ENCODE measurements around the gene SLC2A2. TPM values are rescaled to one million over a fixed set of nuclear protein-coding genes. Genes with fewer than 3 reads are reported as not detected.

Gene SLC2A2
- total and polyA plus RNA-seq, 7 experiments from 2014 or later = not detected

GRCh38 chr3:171001957-171002694 is 24.4 kb downstream of the SLC2A2 start:
- Mint-ChIP-seq H3K4me3 (no peak overlapping the region), H3K27me3 (peaks cover 0 to 4% (median 0%) of the 10 kb centered on the region in 5 donors), H3K36me3 (no peaks in the 10 kb centered on the region), H3K4me1 (peaks cover 0 to 2% (median 0%) of the 10 kb centered on the region in 7 donors), H3K27ac (no peak overlapping the region), H3K9me3 (no peaks in the 10 kb centered on the region)
- H3K27me3 ChIP-seq (ENCODE audit: control insufficient read depth in 2 of 2, insufficient read depth in 2 of 2, low read length in 2 of 2) = no peaks in the 10 kb centered on the region
- H3K4me3 ChIP-seq (ENCODE audit: low read length) = no peak overlapping the region
- DNase-seq (no peak), ATAC-seq (no peak)
- no peaks in the 10 kb centered on the region for H3K4me1 ChIP-seq (ENCODE audit: control insufficient read depth in 2 of 2, insufficient read depth in 2 of 2, low read length in 2 of 2)
- no peaks in the 10 kb centered on the region for H3K9me3 ChIP-seq (ENCODE audit: control insufficient read depth in 2 of 3, low read length in 3 of 3)
- intact Hi-C loops (cut with micrococcal nuclease) = no loop called here
- H3K36me3 ChIP-seq (ENCODE audit: control insufficient read depth in 2 of 3, insufficient read depth in 3 of 3, low read length in 3 of 3) = no peaks in the 10 kb centered on the region
- ChIA-PET POLR2A (no interaction called here), CTCF (interaction anchor here (1.4 kb wide), 1 partner anchor 1330 kb away, joined by 4 read pairs; no protein-coding TSS in a partner anchor)
- no peak overlapping the region for H3K27ac ChIP-seq (ENCODE audit: low read depth, low read length)

- CTCF ChIA-PET = interaction anchor here (1.4 kb wide), 1 partner anchor 1331 kb away, joined by 4 read pairs; no protein-coding TSS in a partner anchor
- no peaks in the 10 kb centered on the region for H3K36me3 Mint-ChIP-seq
- POLR2A ChIA-PET = no interaction called here
- ATAC-seq = no peak
- no peak overlapping the region for H3K4me3 ChIP-seq (ENCODE audit: low read length)
- intact Hi-C loops (cut with micrococcal nuclease) = no loop called here
- peaks cover 0 to 2% (median 0%) of the 10 kb centered on the region in 5 donors for H3K27me3 Mint-ChIP-seq
- H3K4me1 Mint-ChIP-seq = peaks cover 0 to 2% (median 0%) of the 10 kb centered on the region in 7 donors
- H3K27ac ChIP-seq (ENCODE audit: low read depth, low read length) = no peak overlapping the region
- H3K36me3 ChIP-seq (ENCODE audit: control insufficient read depth in 2 of 3, insufficient read depth in 3 of 3, low read length in 3 of 3) = no peaks in the 10 kb centered on the region
- H3K4me3 Mint-ChIP-seq = no peak overlapping the region
- DNase-seq = no peak
- H3K4me1 ChIP-seq (ENCODE audit: control insufficient read depth in 2 of 2, insufficient read depth in 2 of 2, low read length in 2 of 2) = no peaks in the 10 kb centered on the region
- no peaks in the 10 kb centered on the region for H3K27me3 ChIP-seq (ENCODE audit: control insufficient read depth in 2 of 2, insufficient read depth in 2 of 2, low read length in 2 of 2)
- no peaks in the 10 kb centered on the region for H3K9me3 Mint-ChIP-seq
- H3K9me3 ChIP-seq (ENCODE audit: control insufficient read depth in 2 of 3, low read length in 3 of 3) = no peaks in the 10 kb centered on the region
- no peak overlapping the region for H3K27ac Mint-ChIP-seq
Measured at GRCh38 chr3:171001250-171001893, 25.1 kb downstream of the SLC2A2 start.

GRCh38 chr3:171000281-171000680 is 26.2 kb downstream of the SLC2A2 start:
- Histone ChIP-seq H3K4me3 (ENCODE audit: low read length) (no peak overlapping the region), H3K27me3 (ENCODE audit: control insufficient read depth in 2 of 2, insufficient read depth in 2 of 2, low read length in 2 of 2) (no peaks in the 10 kb centered on the region), H3K4me1 (ENCODE audit: control insufficient read depth in 2 of 2, insufficient read depth in 2 of 2, low read length in 2 of 2) (no peaks in the 10 kb centered on the region), H3K27ac (ENCODE audit: low read depth, low read length) (no peak overlapping the region), H3K36me3 (ENCODE audit: control insufficient read depth in 2 of 3, insufficient read depth in 3 of 3, low read length in 3 of 3) (no peaks in the 10 kb centered on the region), H3K9me3 (ENCODE audit: control insufficient read depth in 2 of 3, low read length in 3 of 3) (no peaks in the 10 kb centered on the region)
- POLR2A ChIA-PET = no interaction called here
- H3K4me1 Mint-ChIP-seq = peaks cover 0 to 2% (median 0%) of the 10 kb centered on the region in 7 donors
- H3K27ac Mint-ChIP-seq = no peak overlapping the region
- no peak for DNase-seq
- H3K9me3 Mint-ChIP-seq = no peaks in the 10 kb centered on the region
- CTCF ChIA-PET = no interaction called here
- H3K36me3 Mint-ChIP-seq = no peaks in the 10 kb centered on the region
- no peak overlapping the region for H3K4me3 Mint-ChIP-seq
- intact Hi-C loops (cut with micrococcal nuclease) = no loop called here
- ATAC-seq = no peak
- peaks cover 0 to 5% (median 0%) of the 10 kb centered on the region in 5 donors for H3K27me3 Mint-ChIP-seq

- no peaks in the 10 kb centered on the region for H3K4me1 ChIP-seq (ENCODE audit: control insufficient read depth in 2 of 2, insufficient read depth in 2 of 2, low read length in 2 of 2)
- ChIA-PET CTCF (no interaction called here), POLR2A (no interaction called here)
- Mint-ChIP-seq H3K4me3 (no peak overlapping the region), H3K27me3 (peaks cover 0 to 8% (median 0%) of the 10 kb centered on the region in 5 donors), H3K36me3 (no peaks in the 10 kb centered on the region), H3K9me3 (no peaks in the 10 kb centered on the region), H3K27ac (no peak overlapping the region), H3K4me1 (peaks cover 0 to 2% (median 0%) of the 10 kb centered on the region in 7 donors)
- no peak for DNase-seq
- no peak overlapping the region for H3K27ac ChIP-seq (ENCODE audit: low read depth, low read length)
- no peak overlapping the region for H3K4me3 ChIP-seq (ENCODE audit: low read length)
- intact Hi-C loops (cut with micrococcal nuclease) = no loop called here
- H3K9me3 ChIP-seq (ENCODE audit: control insufficient read depth in 2 of 3, low read length in 3 of 3) = no peaks in the 10 kb centered on the region
- H3K36me3 ChIP-seq (ENCODE audit: control insufficient read depth in 2 of 3, insufficient read depth in 3 of 3, low read length in 3 of 3) = no peaks in the 10 kb centered on the region
- no peak for ATAC-seq
- H3K27me3 ChIP-seq (ENCODE audit: control insufficient read depth in 2 of 2, insufficient read depth in 2 of 2, low read length in 2 of 2) = no peaks in the 10 kb centered on the region
Measured at GRCh38 chr3:170999737-171000242, 26.7 kb downstream of the SLC2A2 start.

GRCh38 chr3:170997961-170998913 is 28.3 kb downstream of the SLC2A2 start:
- no peak overlapping the region for H3K27ac Mint-ChIP-seq
- POLR2A ChIA-PET = no interaction called here
- intact Hi-C loops (cut with micrococcal nuclease) = no loop called here

GRCh38 chr3:170992854-170993253 is 33.7 kb downstream of the SLC2A2 start:
- Mint-ChIP-seq H3K9me3 (peaks cover 0 to 6% (median 0%) of the 10 kb centered on the region in 11 donors), H3K27me3 (peaks cover 4 to 22% (median 16%) of the 10 kb centered on the region in 5 donors), H3K4me1 (no peaks in the 10 kb centered on the region), H3K4me3 (no peak overlapping the region), H3K27ac (no peak overlapping the region), H3K36me3 (no peaks in the 10 kb centered on the region)
- no peak overlapping the region for H3K27ac ChIP-seq (ENCODE audit: low read depth, low read length)
- H3K27me3 ChIP-seq (ENCODE audit: control insufficient read depth in 2 of 2, insufficient read depth in 2 of 2, low read length in 2 of 2) = no peaks in the 10 kb centered on the region
- H3K9me3 ChIP-seq (ENCODE audit: control insufficient read depth in 2 of 3, low read length in 3 of 3) = no peaks in the 10 kb centered on the region
- no peak for DNase-seq
- CTCF ChIA-PET = interaction anchor here (0.6 kb wide), 1 partner anchor 13 kb away, joined by 3 read pairs; no protein-coding TSS in a partner anchor
- no peaks in the 10 kb centered on the region for H3K36me3 ChIP-seq (ENCODE audit: control insufficient read depth in 2 of 3, insufficient read depth in 3 of 3, low read length in 3 of 3)
- POLR2A ChIA-PET = no interaction called here
- no peaks in the 10 kb centered on the region for H3K4me1 ChIP-seq (ENCODE audit: control insufficient read depth in 2 of 2, insufficient read depth in 2 of 2, low read length in 2 of 2)
- ATAC-seq = no peak
- intact Hi-C loops (cut with micrococcal nuclease) = no loop called here
- no peak overlapping the region for H3K4me3 ChIP-seq (ENCODE audit: low read length)

More at GRCh38 chr3:170997961-170998913, 28.3 kb downstream of the SLC2A2 start:
- no peak for DNase-seq
- H3K36me3 Mint-ChIP-seq = no peaks in the 10 kb centered on the region
- Histone ChIP-seq H3K36me3 (ENCODE audit: control insufficient read depth in 2 of 3, insufficient read depth in 3 of 3, low read length in 3 of 3) (no peaks in the 10 kb centered on the region), H3K4me1 (ENCODE audit: control insufficient read depth in 2 of 2, insufficient read depth in 2 of 2, low read length in 2 of 2) (no peaks in the 10 kb centered on the region), H3K27ac (ENCODE audit: low read depth, low read length) (no peak overlapping the region), H3K9me3 (ENCODE audit: control insufficient read depth in 2 of 3, low read length in 3 of 3) (no peaks in the 10 kb centered on the region), H3K4me3 (ENCODE audit: low read length) (no peak overlapping the region), H3K27me3 (ENCODE audit: control insufficient read depth in 2 of 2, insufficient read depth in 2 of 2, low read length in 2 of 2) (no peaks in the 10 kb centered on the region)
- CTCF ChIA-PET = no interaction called here
- H3K4me1 Mint-ChIP-seq = peaks cover 0 to 2% (median 0%) of the 10 kb centered on the region in 7 donors
- ATAC-seq = no peak
- H3K27me3 Mint-ChIP-seq = peaks cover 0 to 8% (median 0%) of the 10 kb centered on the region in 5 donors
- H3K4me3 Mint-ChIP-seq = no peak overlapping the region
- H3K9me3 Mint-ChIP-seq = no peaks in the 10 kb centered on the region
